ENCODE data around the gene ERVW-1. TPM values are rescaled to one million over a fixed set of nuclear protein-coding genes. Genes with fewer than 3 reads are reported as not detected.
"Not testable (repeated sequence)": the region's sequence is repeated elsewhere in the genome, so short reads cannot be mapped to it uniquely, and the experiment has no call there.

The ERVW-1 gene
- total RNA-seq, 1 donor from 2014 or later: not detected

DNA sequence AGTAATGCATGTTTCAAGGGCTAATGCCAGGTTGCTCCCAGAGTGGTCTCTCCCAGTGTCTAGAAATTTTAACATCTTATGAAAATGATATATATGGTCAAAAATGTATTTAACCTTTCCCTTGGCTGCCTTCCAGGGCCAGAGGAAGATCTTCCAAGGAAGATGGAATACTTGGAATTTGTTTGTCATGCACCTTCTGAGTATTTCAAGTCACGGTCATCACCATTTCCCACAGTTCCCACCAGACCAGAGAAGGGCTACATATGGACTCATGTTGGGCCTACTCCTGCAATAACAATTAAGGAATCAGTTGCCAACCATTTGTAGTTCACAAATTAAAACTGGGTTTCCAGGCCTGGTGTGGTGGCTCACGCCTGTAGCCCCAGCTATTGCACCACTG lies 21.5 kb downstream of the ERVW-1 start:
- H3K36me3 Mint-ChIP-seq (ENCODE audit: unreplicated experiment): no peaks in the 10 kb centered on the region
- no peaks in the 10 kb centered on the region for H3K27me3 Mint-ChIP-seq (ENCODE audit: unreplicated experiment)
- no peaks in the 10 kb centered on the region for H3K9me3 Mint-ChIP-seq (ENCODE audit: unreplicated experiment)

DNA sequence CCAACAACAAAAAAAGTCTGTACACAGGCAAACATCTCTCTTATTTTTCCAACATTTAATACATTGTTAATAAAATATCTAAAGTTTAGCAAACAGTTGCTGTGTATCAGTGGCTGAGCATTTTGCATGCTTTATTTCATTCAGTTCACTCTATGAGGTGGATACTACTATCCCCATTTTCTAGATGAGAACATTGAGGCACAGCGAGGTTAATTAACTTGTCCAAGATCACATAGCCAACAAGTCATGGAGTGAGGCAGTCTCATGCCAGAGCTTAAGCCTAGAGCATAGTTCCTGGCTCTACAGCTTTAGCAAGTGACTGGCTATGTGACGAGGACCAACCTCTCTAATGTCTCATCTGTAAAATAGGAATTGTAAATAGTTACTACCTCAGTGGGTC lies 26.1 kb downstream of the ERVW-1 start:
- TF ChIP-seq, protein P1, sequence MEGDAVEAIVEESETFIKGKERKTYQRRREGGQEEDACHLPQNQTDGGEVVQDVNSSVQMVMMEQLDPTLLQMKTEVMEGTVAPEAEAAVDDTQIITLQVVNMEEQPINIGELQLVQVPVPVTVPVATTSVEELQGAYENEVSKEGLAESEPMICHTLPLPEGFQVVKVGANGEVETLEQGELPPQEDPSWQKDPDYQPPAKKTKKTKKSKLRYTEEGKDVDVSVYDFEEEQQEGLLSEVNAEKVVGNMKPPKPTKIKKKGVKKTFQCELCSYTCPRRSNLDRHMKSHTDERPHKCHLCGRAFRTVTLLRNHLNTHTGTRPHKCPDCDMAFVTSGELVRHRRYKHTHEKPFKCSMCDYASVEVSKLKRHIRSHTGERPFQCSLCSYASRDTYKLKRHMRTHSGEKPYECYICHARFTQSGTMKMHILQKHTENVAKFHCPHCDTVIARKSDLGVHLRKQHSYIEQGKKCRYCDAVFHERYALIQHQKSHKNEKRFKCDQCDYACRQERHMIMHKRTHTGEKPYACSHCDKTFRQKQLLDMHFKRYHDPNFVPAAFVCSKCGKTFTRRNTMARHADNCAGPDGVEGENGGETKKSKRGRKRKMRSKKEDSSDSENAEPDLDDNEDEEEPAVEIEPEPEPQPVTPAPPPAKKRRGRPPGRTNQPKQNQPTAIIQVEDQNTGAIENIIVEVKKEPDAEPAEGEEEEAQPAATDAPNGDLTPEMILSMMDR (IDR thresholded peaks at IDR 0.05; ENCODE audit: partially characterized antibody, unreplicated experiment): no peak
- H3K27me3 Mint-ChIP-seq (ENCODE audit: unreplicated experiment): no peaks in the 10 kb centered on the region
- H3K27ac Mint-ChIP-seq (ENCODE audit: unreplicated experiment): no peak overlapping the region
- no peaks in the 10 kb centered on the region for H3K9me3 Mint-ChIP-seq (ENCODE audit: unreplicated experiment)
- H3K36me3 Mint-ChIP-seq (ENCODE audit: unreplicated experiment): no peaks in the 10 kb centered on the region
- no peak for DNase-seq
- no peak overlapping the region for H3K4me3 Mint-ChIP-seq (ENCODE audit: unreplicated experiment)
- peaks cover 4% of the 10 kb centered on the region for H3K4me1 Mint-ChIP-seq (ENCODE audit: low read depth, unreplicated experiment)

More for the DNA sequence above, 21.5 kb downstream of the ERVW-1 start:
- TF ChIP-seq, protein P1 (IDR thresholded peaks at IDR 0.05; ENCODE audit: partially characterized antibody, unreplicated experiment): no peak
- no peak overlapping the region for H3K4me3 Mint-ChIP-seq (ENCODE audit: unreplicated experiment)
- no peak for DNase-seq
- no peak overlapping the region for H3K27ac Mint-ChIP-seq (ENCODE audit: unreplicated experiment)
- no peaks in the 10 kb centered on the region for H3K4me1 Mint-ChIP-seq (ENCODE audit: low read depth, unreplicated experiment)

DNA sequence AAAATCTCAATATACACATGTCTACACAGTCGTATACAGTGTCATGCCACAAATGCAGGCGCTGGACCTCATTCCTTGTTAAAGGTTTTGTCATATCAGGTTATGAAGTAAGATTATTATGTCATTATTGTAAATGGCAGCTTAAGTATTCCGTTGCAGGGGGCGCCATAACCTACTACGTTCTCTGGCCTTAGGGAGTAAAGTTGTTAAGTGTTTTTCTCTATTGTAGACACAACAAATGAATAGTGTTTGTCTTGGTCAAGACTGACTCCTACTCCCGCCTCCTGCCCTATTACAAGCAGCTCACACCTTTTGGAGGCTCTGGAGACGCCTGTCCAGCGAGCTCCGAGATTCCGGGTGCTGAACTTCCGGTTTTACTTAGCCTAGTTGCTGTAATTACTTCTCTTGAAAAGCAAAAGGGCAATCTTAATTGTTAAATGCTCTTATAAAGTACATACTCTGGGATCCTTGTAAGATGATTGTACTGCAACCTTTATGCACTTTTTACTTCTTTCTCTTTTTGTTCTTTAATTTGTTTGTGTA lies 29.5 kb downstream of the ERVW-1 start:
- H3K27me3 Mint-ChIP-seq (ENCODE audit: unreplicated experiment): no peaks in the 10 kb centered on the region
- H3K27ac Mint-ChIP-seq (ENCODE audit: unreplicated experiment): peak overlapping the region; percentile 70
- no peaks in the 10 kb centered on the region for H3K36me3 Mint-ChIP-seq (ENCODE audit: unreplicated experiment)
- H3K9me3 Mint-ChIP-seq (ENCODE audit: unreplicated experiment): no peaks in the 10 kb centered on the region
- peak overlapping the region; percentile 91 for H3K4me3 Mint-ChIP-seq (ENCODE audit: unreplicated experiment)
- TF ChIP-seq, protein P1 (IDR thresholded peaks at IDR 0.05; ENCODE audit: partially characterized antibody, unreplicated experiment): no peak
- DNase-seq: peak; percentile 19
- H3K4me1 Mint-ChIP-seq (ENCODE audit: low read depth, unreplicated experiment): peaks cover 4% of the 10 kb centered on the region

DNA sequence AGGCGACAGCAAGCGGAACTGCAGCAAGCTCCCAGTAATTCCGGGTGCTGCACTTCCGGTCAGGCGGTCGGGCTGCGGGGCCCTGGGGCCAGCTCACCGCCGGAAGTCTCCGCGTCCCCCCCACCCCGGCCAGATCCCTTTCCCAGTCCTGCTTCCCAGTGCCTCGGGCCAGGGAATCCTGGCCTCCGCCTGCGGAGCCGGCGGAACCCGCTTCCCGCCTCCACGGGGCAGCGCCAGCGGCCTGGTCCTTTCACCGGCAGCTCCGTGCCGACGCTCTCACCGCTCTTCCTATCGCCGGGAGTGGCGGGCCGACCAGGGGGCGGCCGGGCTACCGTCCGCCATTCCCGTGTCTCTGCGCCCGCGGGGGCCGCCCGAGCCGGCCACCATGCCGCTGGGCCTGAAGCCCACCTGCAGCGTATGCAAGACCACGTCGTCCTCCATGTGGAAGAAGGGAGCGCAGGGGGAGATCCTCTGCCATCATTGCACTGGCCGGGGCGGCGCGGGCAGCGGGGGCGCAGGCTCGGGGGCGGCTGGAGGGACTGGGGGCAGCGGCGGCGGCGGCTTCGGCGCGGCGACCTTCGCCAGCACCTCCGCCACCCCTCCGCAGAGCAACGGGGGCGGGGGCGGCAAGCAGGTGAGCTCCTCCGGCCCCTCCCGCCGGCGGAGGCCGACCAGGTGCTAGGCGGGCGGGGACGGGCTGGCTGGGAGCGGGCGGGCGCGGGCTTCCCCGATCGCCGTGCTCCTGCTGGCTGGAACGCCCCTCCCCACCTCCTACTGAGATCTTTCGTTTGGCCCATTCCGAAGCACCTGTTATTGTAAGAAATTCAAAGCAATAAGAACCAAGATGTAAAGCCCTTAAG lies 30.2 kb downstream of the ERVW-1 start, which contains the start of gene GATAD1:
Gene GATAD1, plus strand, starts transcription at position 138 of the 860 bp plus-strand sequence. Its CDS starts 248 bp downstream, at position 386.
- TF ChIP-seq, protein P1 (IDR thresholded peaks at IDR 0.05; ENCODE audit: partially characterized antibody, unreplicated experiment): peak; percentile 89
- no peaks in the 10 kb centered on the region for H3K9me3 Mint-ChIP-seq (ENCODE audit: unreplicated experiment)
- H3K36me3 Mint-ChIP-seq (ENCODE audit: unreplicated experiment): no peaks in the 10 kb centered on the region
- peak within 1 kb of the TSS; percentile 91 for H3K4me3 Mint-ChIP-seq (ENCODE audit: unreplicated experiment)
- H3K27ac Mint-ChIP-seq (ENCODE audit: unreplicated experiment): peak within 1 kb of the TSS; percentile 70
- H3K27me3 Mint-ChIP-seq (ENCODE audit: unreplicated experiment): no peaks in the 10 kb centered on the region
- DNase-seq: peak; percentile 91
- peaks cover 4% of the 10 kb centered on the region for H3K4me1 Mint-ChIP-seq (ENCODE audit: low read depth, unreplicated experiment)

DNA sequence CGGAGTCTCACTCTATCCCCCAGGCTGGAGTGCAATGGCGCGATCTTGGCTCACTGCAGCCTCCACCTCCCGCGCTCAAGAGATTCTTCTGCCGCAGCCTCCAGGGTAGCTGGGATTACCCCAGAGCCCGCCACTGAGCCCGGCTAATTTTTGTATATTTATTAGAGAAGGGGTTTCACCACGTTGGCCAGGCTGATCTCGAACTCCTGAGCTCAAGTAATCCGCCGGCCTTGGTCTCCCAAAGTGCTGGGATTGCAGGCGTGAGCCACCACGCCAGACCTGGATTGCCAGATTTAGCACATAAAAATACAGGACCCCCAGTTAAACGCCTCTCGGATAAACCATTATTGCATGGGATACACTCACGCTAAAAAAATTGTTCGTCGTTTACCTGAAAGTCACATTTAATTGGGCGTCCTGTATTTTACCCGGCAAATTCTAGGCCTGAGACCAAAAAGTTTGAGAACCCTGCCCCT lies 30.8 kb downstream of the ERVW-1 start:
- Mint-ChIP-seq H3K27me3 (ENCODE audit: unreplicated experiment) (no peaks in the 10 kb centered on the region), H3K4me3 (ENCODE audit: unreplicated experiment) (peak overlapping the region; percentile 67), H3K27ac (ENCODE audit: unreplicated experiment) (no peak overlapping the region), H3K4me1 (ENCODE audit: low read depth, unreplicated experiment) (peaks cover 4% of the 10 kb centered on the region), H3K9me3 (ENCODE audit: unreplicated experiment) (no peaks in the 10 kb centered on the region), H3K36me3 (ENCODE audit: unreplicated experiment) (no peaks in the 10 kb centered on the region)
- TF ChIP-seq, protein P1 (IDR thresholded peaks at IDR 0.05; ENCODE audit: partially characterized antibody, unreplicated experiment): no peak
- DNase-seq: no peak

DNA sequence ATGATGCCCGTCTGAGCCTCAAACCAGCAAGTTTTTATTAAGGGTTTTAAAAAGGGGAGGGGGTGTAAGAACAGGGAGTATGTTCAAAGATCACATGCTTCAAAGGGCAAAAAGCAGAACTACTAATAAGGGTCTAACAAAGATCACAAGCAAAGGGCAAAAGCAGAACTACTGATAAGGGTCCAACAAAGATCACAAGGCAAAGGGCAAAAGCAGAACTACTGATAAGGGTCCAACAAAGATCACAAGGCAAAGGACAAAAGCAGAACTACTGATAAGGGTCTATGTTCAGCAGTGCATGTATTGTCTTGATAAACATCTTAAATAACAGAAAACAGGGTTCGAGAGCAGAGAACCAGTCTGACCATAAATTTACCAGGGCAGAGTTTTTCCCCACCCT lies 35.0 kb downstream of the ERVW-1 start:
- H3K4me3 Mint-ChIP-seq (ENCODE audit: unreplicated experiment): not testable (repeated sequence)

More for the DNA sequence above, 35.0 kb downstream of the ERVW-1 start:
- not testable (repeated sequence) for H3K9me3 Mint-ChIP-seq (ENCODE audit: unreplicated experiment); H3K4me1 Mint-ChIP-seq (ENCODE audit: low read depth, unreplicated experiment); H3K27me3 Mint-ChIP-seq (ENCODE audit: unreplicated experiment); DNase-seq; H3K27ac Mint-ChIP-seq (ENCODE audit: unreplicated experiment); H3K36me3 Mint-ChIP-seq (ENCODE audit: unreplicated experiment)
